ENCODE results near the gene SGIP1.

DNA sequence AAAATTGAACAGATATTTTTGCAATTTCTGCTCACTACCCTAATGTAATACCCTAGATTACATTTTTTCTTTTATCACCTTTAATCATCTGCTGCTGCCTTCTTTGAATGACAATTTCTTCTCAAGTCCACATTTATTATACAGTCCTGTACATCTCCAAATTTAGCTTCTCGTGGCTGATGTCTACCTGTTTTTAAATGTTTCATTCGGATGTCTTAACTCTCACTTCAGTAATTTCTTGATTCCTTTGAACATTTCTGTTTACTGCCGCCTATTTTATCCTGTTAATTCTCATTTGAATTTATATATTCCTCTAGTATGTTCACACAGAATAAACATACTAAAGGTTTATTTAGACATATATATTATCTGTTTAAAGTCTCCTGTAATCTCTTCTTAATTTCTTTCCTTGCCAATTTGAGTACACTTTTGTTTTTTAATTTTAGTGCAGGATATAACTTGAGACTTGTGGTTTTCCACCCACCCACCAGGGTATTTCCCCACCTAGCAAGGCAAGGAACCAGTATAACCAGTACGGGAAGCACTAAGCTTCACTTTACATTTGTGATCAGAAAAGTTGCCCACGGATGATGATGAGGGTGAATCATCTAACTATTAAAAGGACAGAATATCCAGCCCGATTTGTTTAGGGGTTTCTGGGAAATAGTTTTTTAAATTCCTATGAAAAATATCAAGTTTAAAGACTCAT is 254.4 kb downstream of the SGIP1 start:
- TF ChIP-seq CTCF (IDR thresholded peaks at IDR 0.05) (no peak), POLR2A (IDR thresholded peaks at IDR 0.05) (no peak)

Data from prostate gland (tissue), 2 donors.